HEK293 (cell line): ENCODE results near the gene POC1B.

Experiments used
- CTCF ChIA-PET: fragments of 350-600 bp; formaldehyde crosslinking; extraction: SDS; loops from one replicate; lab custom pipeline; 2021; ENCODE audit warnings: antibody characterized with exemption; lab: Yijun Ruan, JAX
- POLR2A ChIA-PET: fragments of 300-600 bp; formaldehyde crosslinking; extraction: SDS; loops from one replicate; lab custom pipeline; 2020; ENCODE audit warnings: antibody characterized with exemption, inconsistent platforms; lab: Yijun Ruan, JAX
- H3K27ac ChIP-seq: fragments of 200-500 bp; sonication (Bioruptor generic); 2 replicates; pipeline ENCODE4 v1.5.1; 2014; ENCODE audit warnings: low read depth, low read length, control low read depth, inconsistent platforms; ENCODE audit errors: extremely low read depth
- H3K36me3 ChIP-seq, 2 experiments: fragments of 200-500 bp in 1 of 2; sonication (Bioruptor generic) in 1 of 2; 1 replicate in 1 of 2; 2 replicates in 1 of 2; pipeline ENCODE4 v1.5.1; 2014 to 2017; ENCODE audit warnings: inconsistent platforms in 2 of 2, low read length in 2 of 2; ENCODE audit not compliant: control insufficient read depth in 2 of 2, insufficient read depth in 1 of 2
- H3K4me1 ChIP-seq: fragments of 200-500 bp; sonication (Bioruptor generic); 2 replicates; pipeline ENCODE4 v1.5.1; 2014; ENCODE audit warnings: mild to moderate bottlenecking, low read length, inconsistent platforms; ENCODE audit not compliant: control insufficient read depth, insufficient read depth
- H3K4me3 ChIP-seq: 2 replicates; pipeline ENCODE4 v1.5.1; 2011; ENCODE audit warnings: low read depth, mild to moderate bottlenecking, control low read depth, low read length, moderate library complexity
- H3K9me3 ChIP-seq: fragments of 200-500 bp; sonication (Bioruptor generic); 2 replicates; pipeline ENCODE4 v1.5.1; 2014; ENCODE audit warnings: low read depth, low read length, inconsistent platforms; ENCODE audit not compliant: control insufficient read depth, insufficient read depth
- BCL11B ChIP-seq: fragments of 450-650 bp; formaldehyde crosslinking; IDR thresholded peaks from 2 replicates; pipeline ENCODE4 v1.5.1; 2016; ENCODE audit warnings: low read depth, missing biosample characterization, missing genetic modification characterization
- FEZF1 ChIP-seq: fragments of 450-650 bp; formaldehyde crosslinking; IDR thresholded peaks from 2 replicates; pipeline ENCODE4 v1.5.1; 2016; ENCODE audit warnings: missing biosample characterization, missing genetic modification characterization
- KLF1 ChIP-seq: fragments of 450-650 bp; formaldehyde crosslinking; IDR thresholded peaks from 2 replicates; pipeline ENCODE4 v1.5.1; 2016; ENCODE audit warnings: missing biosample characterization, missing genetic modification characterization
- KLF8 ChIP-seq: fragments of 450-650 bp; formaldehyde crosslinking; IDR thresholded peaks from 2 replicates; pipeline ENCODE4 v1.5.1; 2016; ENCODE audit warnings: missing biosample characterization, missing genetic modification characterization
- SALL2 ChIP-seq: fragments of 450-650 bp; formaldehyde crosslinking; IDR thresholded peaks from 2 replicates; pipeline ENCODE4 v1.5.0; 2017; ENCODE audit warnings: missing biosample characterization, mild to moderate bottlenecking, missing genetic modification characterization, borderline replicate concordance
- SP2 ChIP-seq: fragments of 450-650 bp; formaldehyde crosslinking; IDR thresholded peaks from 2 replicates; pipeline ENCODE4 v1.5.1; 2016; ENCODE audit warnings: missing biosample characterization, missing genetic modification characterization
- YY1 ChIP-seq: fragments of 450-650 bp; formaldehyde crosslinking; IDR thresholded peaks from 2 replicates; pipeline ENCODE4 v1.5.1; 2018; ENCODE audit warnings: missing biosample characterization, missing genetic modification characterization
- ZBTB20 ChIP-seq: fragments of 450-650 bp; formaldehyde crosslinking; IDR thresholded peaks from 2 replicates; pipeline ENCODE4 v1.5.1; 2016; ENCODE audit warnings: missing biosample characterization, missing genetic modification characterization
- ZBTB21 ChIP-seq: fragments of 450-650 bp; formaldehyde crosslinking; IDR thresholded peaks from 2 replicates; pipeline ENCODE4 v1.5.1; 2017; ENCODE audit warnings: missing biosample characterization, missing genetic modification characterization
- ZNF133 ChIP-seq: fragments of 450-650 bp; formaldehyde crosslinking; IDR thresholded peaks from 2 replicates; pipeline ENCODE4 v1.5.1; 2016; ENCODE audit warnings: missing biosample characterization, missing genetic modification characterization
- ZNF16 ChIP-seq: fragments of 450-650 bp; formaldehyde crosslinking; IDR thresholded peaks from 2 replicates; pipeline ENCODE4 v1.5.1; 2016; ENCODE audit warnings: low read depth, missing biosample characterization, missing genetic modification characterization
- ZNF184 ChIP-seq: fragments of 450-650 bp; IDR thresholded peaks from 2 replicates; pipeline ENCODE4 v1.5.1; 2018; ENCODE audit warnings: missing biosample characterization, mild to moderate bottlenecking, missing genetic modification characterization
- ZNF221 ChIP-seq: fragments of 450-650 bp; formaldehyde crosslinking; IDR thresholded peaks from 2 replicates; pipeline ENCODE4 v1.5.1; 2017; ENCODE audit warnings: missing biosample characterization, missing genetic modification characterization, borderline replicate concordance
- ZNF335 ChIP-seq: fragments of 450-650 bp; formaldehyde crosslinking; conservative IDR thresholded peaks from 2 replicates; pipeline ENCODE4 v1.5.1; 2016; ENCODE audit warnings: missing biosample characterization, missing genetic modification characterization
- ZNF341 ChIP-seq: fragments of 450-650 bp; formaldehyde crosslinking; IDR thresholded peaks from 2 replicates; pipeline ENCODE4; 2016; ENCODE audit warnings: low read depth, missing biosample characterization, missing genetic modification characterization
- ZNF514 ChIP-seq: fragments of 450-650 bp; formaldehyde crosslinking; IDR thresholded peaks from 2 replicates; pipeline ENCODE4 v1.5.1; 2016; ENCODE audit warnings: missing biosample characterization, missing genetic modification characterization
- ZNF548 ChIP-seq: fragments of 450-650 bp; formaldehyde crosslinking; IDR thresholded peaks from 2 replicates; pipeline ENCODE4 v1.5.1; 2016; ENCODE audit warnings: missing biosample characterization, missing genetic modification characterization
- ZNF558 ChIP-seq: fragments of 450-650 bp; formaldehyde crosslinking; IDR thresholded peaks from 2 replicates; pipeline ENCODE4 v1.5.1; 2016; ENCODE audit warnings: missing biosample characterization, missing genetic modification characterization
- ZNF610 ChIP-seq: fragments of 450-650 bp; formaldehyde crosslinking; IDR thresholded peaks from 2 replicates; pipeline ENCODE4 v1.5.1; 2016; ENCODE audit warnings: missing biosample characterization, missing genetic modification characterization, borderline replicate concordance
- ZNF623 ChIP-seq: fragments of 450-650 bp; formaldehyde crosslinking; IDR thresholded peaks from 2 replicates; pipeline ENCODE4 v1.5.1; 2016; ENCODE audit warnings: missing biosample characterization, missing genetic modification characterization
- ZNF629 ChIP-seq: fragments of 450-650 bp; formaldehyde crosslinking; IDR thresholded peaks from 2 replicates; pipeline ENCODE4 v1.5.1; 2017; ENCODE audit warnings: missing biosample characterization, missing genetic modification characterization
- ZNF670 ChIP-seq: fragments of 450-650 bp; formaldehyde crosslinking; IDR thresholded peaks from 2 replicates; pipeline ENCODE4 v1.5.1; 2016; ENCODE audit warnings: missing biosample characterization, missing genetic modification characterization, low read depth
- ZNF76 ChIP-seq: fragments of 450-650 bp; formaldehyde crosslinking; IDR thresholded peaks from 2 replicates; pipeline ENCODE4; 2016; ENCODE audit warnings: low read depth, missing biosample characterization, missing genetic modification characterization, borderline replicate concordance
- ZNF776 ChIP-seq: fragments of 450-650 bp; formaldehyde crosslinking; IDR thresholded peaks from 2 replicates; pipeline ENCODE4 v1.5.0; 2017; ENCODE audit warnings: missing biosample characterization, missing genetic modification characterization, borderline replicate concordance
- ZSCAN23 ChIP-seq: fragments of 450-650 bp; formaldehyde crosslinking; IDR thresholded peaks from 2 replicates; pipeline ENCODE4 v1.5.1; 2016; ENCODE audit warnings: missing biosample characterization, missing genetic modification characterization
- TF ChIP-seq, protein P1 (sequence below): fragments of 450-650 bp; formaldehyde crosslinking; IDR thresholded peaks from 2 replicates; pipeline ENCODE4 v1.5.1; 2016; ENCODE audit warnings: missing biosample characterization, missing genetic modification characterization, low read depth
- TF ChIP-seq, protein P2 (sequence below): fragments of 450-650 bp; formaldehyde crosslinking; IDR thresholded peaks from 2 replicates; pipeline ENCODE4 v1.5.1; 2017; ENCODE audit warnings: missing biosample characterization, mild to moderate bottlenecking, missing genetic modification characterization, moderate library complexity
- TF ChIP-seq, protein P3 (sequence below): fragments of 450-650 bp; formaldehyde crosslinking; IDR thresholded peaks from 2 replicates; pipeline ENCODE4 v1.5.1; 2016; ENCODE audit warnings: missing biosample characterization, missing genetic modification characterization
- TF ChIP-seq, protein P4 (sequence below): fragments of 450-650 bp; formaldehyde crosslinking; IDR thresholded peaks from 2 replicates; pipeline ENCODE4 v1.5.1; 2016; ENCODE audit warnings: missing biosample characterization, missing genetic modification characterization
- TF ChIP-seq, protein P5 (sequence below): fragments of 450-650 bp; formaldehyde crosslinking; IDR thresholded peaks from 2 replicates; pipeline ENCODE4 v1.5.1; 2016; ENCODE audit warnings: missing biosample characterization, missing genetic modification characterization

POC1B gene

DNA sequence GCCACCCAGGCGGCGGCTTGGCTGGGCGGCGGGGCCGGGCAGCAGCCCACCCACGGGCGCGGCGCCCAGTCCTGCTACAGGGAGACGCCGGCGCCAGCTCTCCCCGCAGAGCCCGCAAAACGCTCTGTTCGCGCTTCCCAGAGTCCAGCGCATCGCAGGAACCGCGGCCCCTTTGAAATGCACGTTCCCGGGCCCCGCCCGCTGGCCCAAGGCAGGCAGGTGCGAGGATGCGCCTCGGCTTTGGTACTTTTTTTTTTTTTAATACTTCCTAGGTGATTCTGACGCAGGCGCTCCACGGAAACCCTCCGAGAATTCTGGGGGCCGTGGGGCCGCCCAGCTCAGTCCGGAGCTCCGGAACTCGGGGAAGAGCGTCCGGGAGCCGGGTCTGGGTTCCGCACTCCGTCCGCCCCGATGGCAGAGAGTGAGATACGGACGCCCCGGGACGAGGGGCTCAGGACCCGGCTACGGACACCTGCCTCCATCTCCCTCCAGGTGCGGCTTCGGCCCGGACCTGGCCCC is 483 bp downstream of the POC1B start (continued):
- TF ChIP-seq ZBTB20 (tag by site-specific recombination) (peak; percentile 99), ZNF16 (tag by site-specific recombination) (no peak), ZNF514 (tag by site-specific recombination) (no peak), ZNF548 (tag by site-specific recombination) (no peak), KLF1 (tag by site-specific recombination) (no peak), SALL2 (tag by site-specific recombination) (no peak), ZNF76 (peak; percentile 77), ZNF335 (tag by site-specific recombination) (peak; percentile 96), ZNF629 (no peak), BCL11B (tag by site-specific recombination) (0 out of 2 replicates have a peak, but pooled peaks have one; percentile 22)
- TF ChIP-seq, protein P1, sequence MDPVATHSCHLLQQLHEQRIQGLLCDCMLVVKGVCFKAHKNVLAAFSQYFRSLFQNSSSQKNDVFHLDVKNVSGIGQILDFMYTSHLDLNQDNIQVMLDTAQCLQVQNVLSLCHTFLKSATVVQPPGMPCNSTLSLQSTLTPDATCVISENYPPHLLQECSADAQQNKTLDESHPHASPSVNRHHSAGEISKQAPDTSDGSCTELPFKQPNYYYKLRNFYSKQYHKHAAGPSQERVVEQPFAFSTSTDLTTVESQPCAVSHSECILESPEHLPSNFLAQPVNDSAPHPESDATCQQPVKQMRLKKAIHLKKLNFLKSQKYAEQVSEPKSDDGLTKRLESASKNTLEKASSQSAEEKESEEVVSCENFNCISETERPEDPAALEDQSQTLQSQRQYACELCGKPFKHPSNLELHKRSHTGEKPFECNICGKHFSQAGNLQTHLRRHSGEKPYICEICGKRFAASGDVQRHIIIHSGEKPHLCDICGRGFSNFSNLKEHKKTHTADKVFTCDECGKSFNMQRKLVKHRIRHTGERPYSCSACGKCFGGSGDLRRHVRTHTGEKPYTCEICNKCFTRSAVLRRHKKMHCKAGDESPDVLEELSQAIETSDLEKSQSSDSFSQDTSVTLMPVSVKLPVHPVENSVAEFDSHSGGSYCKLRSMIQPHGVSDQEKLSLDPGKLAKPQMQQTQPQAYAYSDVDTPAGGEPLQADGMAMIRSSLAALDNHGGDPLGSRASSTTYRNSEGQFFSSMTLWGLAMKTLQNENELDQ (tag by site-specific recombination) = no peak
- TF ChIP-seq, protein P2, sequence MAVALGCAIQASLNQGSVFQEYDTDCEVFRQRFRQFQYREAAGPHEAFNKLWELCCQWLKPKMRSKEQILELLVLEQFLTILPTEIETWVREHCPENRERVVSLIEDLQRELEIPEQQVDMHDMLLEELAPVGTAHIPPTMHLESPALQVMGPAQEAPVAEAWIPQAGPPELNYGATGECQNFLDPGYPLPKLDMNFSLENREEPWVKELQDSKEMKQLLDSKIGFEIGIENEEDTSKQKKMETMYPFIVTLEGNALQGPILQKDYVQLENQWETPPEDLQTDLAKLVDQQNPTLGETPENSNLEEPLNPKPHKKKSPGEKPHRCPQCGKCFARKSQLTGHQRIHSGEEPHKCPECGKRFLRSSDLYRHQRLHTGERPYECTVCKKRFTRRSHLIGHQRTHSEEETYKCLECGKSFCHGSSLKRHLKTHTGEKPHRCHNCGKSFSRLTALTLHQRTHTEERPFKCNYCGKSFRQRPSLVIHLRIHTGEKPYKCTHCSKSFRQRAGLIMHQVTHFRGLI = no peak

DNA sequence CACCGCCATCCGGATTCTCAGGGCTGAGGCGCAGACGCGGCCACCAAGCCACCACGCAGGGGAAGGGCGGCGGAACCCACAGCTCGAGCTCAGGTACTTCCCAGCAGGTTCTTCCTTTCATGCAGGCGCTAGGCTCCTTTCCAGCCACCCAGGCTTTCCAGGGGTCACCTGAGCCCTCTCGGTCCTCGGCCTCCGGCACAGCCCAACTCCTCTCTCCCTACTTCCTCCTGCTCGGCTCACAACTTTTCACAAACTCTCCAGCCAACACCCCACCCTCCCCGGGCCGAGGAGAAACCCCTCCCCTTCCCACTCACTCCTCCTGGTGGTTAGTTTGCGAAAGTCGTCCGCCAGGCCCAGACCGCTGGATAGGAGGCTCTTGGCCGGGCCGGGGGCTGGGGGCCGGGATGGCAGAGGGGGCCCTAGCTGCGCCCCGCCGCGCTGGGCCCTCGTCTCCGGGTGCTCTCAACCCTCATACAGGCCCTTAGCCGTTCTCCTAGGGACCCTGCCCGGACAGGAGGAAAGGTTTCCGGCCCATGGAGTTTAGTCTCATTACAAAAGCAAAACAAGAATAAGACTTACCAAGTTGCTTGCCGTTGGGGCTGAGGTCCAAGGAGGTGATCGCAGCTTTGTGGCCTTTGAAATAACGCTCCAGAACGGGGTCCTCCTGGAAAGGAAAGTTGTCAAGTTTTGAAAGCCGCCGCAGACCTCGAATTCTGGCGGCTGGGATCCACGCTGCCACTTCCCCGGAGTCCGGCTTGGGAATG is 1.1 kb downstream of the POC1B start, which contains the start of gene GALNT4:
Gene GALNT4, minus strand, starts transcription at position 256 of the 764 bp plus-strand sequence. Its CDS starts 247 bp downstream, at position 9.
- H3K9me3 ChIP-seq = no peaks in the 10 kb centered on the region
- peak within 1 kb of the TSS; percentile 78 for H3K27ac ChIP-seq
- ChIA-PET CTCF (interaction anchor here (0.6 to 4.7 kb wide), 20 partner anchors 9 to 1840 kb away, joined by 3 to 18 read pairs (median 4); no protein-coding TSS in a partner anchor), POLR2A (interaction anchor here (0.6 to 1.9 kb wide), 5 partner anchors 170 to 1588 kb away, joined by 3 to 4 read pairs (median 4); no protein-coding TSS in a partner anchor)
- peaks cover 0 to 25% of the 10 kb centered on the region in 2 experiments; a peak in 1 of 3 replicates for H3K36me3 ChIP-seq
- H3K4me1 ChIP-seq = no peaks in the 10 kb centered on the region
- peak within 1 kb of the TSS; percentile 87 for H3K4me3 ChIP-seq
- TF ChIP-seq ZNF670 (tag by site-specific recombination) = no peak
- no peak for TF ChIP-seq ZSCAN23 (tag by site-specific recombination)
- TF ChIP-seq SP2 (tag by site-specific recombination) = peak; percentile 53
- TF ChIP-seq FEZF1 = no peak
- TF ChIP-seq ZNF776 (tag by site-specific recombination) = no peak
- TF ChIP-seq ZNF221 = no peak
- TF ChIP-seq ZBTB21 (tag by site-specific recombination) = no peak
- no peak for TF ChIP-seq YY1
- no peak for TF ChIP-seq ZNF16 (tag by site-specific recombination)
- TF ChIP-seq, protein P3, sequence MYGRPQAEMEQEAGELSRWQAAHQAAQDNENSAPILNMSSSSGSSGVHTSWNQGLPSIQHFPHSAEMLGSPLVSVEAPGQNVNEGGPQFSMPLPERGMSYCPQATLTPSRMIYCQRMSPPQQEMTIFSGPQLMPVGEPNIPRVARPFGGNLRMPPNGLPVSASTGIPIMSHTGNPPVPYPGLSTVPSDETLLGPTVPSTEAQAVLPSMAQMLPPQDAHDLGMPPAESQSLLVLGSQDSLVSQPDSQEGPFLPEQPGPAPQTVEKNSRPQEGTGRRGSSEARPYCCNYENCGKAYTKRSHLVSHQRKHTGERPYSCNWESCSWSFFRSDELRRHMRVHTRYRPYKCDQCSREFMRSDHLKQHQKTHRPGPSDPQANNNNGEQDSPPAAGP (tag by site-specific recombination) = peak; percentile 68; the same call in 1 of the 2 replicates
- TF ChIP-seq, protein P4, sequence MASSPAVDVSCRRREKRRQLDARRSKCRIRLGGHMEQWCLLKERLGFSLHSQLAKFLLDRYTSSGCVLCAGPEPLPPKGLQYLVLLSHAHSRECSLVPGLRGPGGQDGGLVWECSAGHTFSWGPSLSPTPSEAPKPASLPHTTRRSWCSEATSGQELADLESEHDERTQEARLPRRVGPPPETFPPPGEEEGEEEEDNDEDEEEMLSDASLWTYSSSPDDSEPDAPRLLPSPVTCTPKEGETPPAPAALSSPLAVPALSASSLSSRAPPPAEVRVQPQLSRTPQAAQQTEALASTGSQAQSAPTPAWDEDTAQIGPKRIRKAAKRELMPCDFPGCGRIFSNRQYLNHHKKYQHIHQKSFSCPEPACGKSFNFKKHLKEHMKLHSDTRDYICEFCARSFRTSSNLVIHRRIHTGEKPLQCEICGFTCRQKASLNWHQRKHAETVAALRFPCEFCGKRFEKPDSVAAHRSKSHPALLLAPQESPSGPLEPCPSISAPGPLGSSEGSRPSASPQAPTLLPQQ (tag by site-specific recombination) = peak; percentile 23; the same call in 1 of the 2 replicates
- no peak for TF ChIP-seq ZNF623 (tag by site-specific recombination)
- TF ChIP-seq ZNF610 (tag by site-specific recombination) = no peak
- no peak for TF ChIP-seq ZNF133 (tag by site-specific recombination)
- no peak for TF ChIP-seq ZNF184 (tag by site-specific recombination)
- peak; percentile 98 for TF ChIP-seq ZNF335 (tag by site-specific recombination)
- TF ChIP-seq ZNF341 (tag by site-specific recombination) = no peak; the same call in 1 of the 2 replicates
- TF ChIP-seq ZNF558 (tag by site-specific recombination) = no peak
- no peak for TF ChIP-seq KLF8 (tag by site-specific recombination)
- TF ChIP-seq, protein P5, sequence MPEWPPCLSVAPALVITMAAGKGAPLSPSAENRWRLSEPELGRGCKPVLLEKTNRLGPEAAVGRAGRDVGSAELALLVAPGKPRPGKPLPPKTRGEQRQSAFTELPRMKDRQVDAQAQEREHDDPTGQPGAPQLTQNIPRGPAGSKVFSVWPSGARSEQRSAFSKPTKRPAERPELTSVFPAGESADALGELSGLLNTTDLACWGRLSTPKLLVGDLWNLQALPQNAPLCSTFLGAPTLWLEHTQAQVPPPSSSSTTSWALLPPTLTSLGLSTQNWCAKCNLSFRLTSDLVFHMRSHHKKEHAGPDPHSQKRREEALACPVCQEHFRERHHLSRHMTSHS (tag by site-specific recombination) = no peak
